Left ventricle myocardium inferior (tissue), 1 donor: ENCODE results near the gene LLPH. TPM values are rescaled to one million over a fixed set of nuclear protein-coding genes. Genes with fewer than 3 reads are reported as not detected.

Source experiments
- DNase-seq: peaks from one replicate; pipeline ENCODE4 v3.0.0-alpha.2; 2020
- H3K27ac ChIP-seq: fragments of 200-600 bp; replicated peaks from 2 replicates; pipeline ENCODE4 v1.8.0; 2021
- H3K27me3 ChIP-seq: fragments of 200-600 bp; 2 replicates; pipeline ENCODE4 v1.8.0; 2021; ENCODE audit warnings: low read depth
- H3K36me3 ChIP-seq: fragments of 200-600 bp; 2 replicates; pipeline ENCODE4 v1.8.0; 2021
- H3K4me1 ChIP-seq: fragments of 200-600 bp; 2 replicates; pipeline ENCODE4 v1.8.0; 2021
- H3K4me3 ChIP-seq: fragments of 200-600 bp; 2 replicates; pipeline ENCODE4 v1.8.0; 2021; ENCODE audit warnings: mild to moderate bottlenecking, moderate library complexity
- H3K9me3 ChIP-seq: fragments of 200-600 bp; replicated peaks from 2 replicates; pipeline ENCODE4 v1.8.0; 2021
- CTCF ChIP-seq: fragments of 200-600 bp; IDR thresholded peaks from 2 replicates; pipeline ENCODE4 v1.8.0; 2021; ENCODE audit warnings: antibody characterized with exemption, mild to moderate bottlenecking, borderline replicate concordance
- intact Hi-C: fragments of 100-400 bp; cut with micrococcal nuclease; formaldehyde crosslinking; loops from one replicate; pipeline ENCODE4 v1.11.0; 2022
- total RNA-seq: library from RNA; stranded (reverse); fragmentation: NEBNext Ultra II Directional; extraction: Animal tissue kit (Norgen Biotek cat#: 25700); gene quantifications from one replicate; pipeline ENCODE4 v1.2.1, GENCODE V29; 2021
- donor health status: DM: no; HTN: yes; CAD: no; lungs with severe emphysema.

LLPH gene
- total RNA-seq, 1 donor from 2014 or later: 22.1 TPM

GRCh38 chr12:66118240-66118891 is 12.2 kb downstream of the LLPH start:
- no peak for TF ChIP-seq CTCF
- Histone ChIP-seq H3K4me3 (no peak overlapping the region), H3K4me1 (no peaks in the 10 kb centered on the region), H3K36me3 (peaks cover 26% of the 10 kb centered on the region), H3K27me3 (no peaks in the 10 kb centered on the region), H3K9me3 (no peaks in the 10 kb centered on the region), H3K27ac (no peak overlapping the region)
- intact Hi-C loops: no loop called here
- DNase-seq: no peak

DNA sequence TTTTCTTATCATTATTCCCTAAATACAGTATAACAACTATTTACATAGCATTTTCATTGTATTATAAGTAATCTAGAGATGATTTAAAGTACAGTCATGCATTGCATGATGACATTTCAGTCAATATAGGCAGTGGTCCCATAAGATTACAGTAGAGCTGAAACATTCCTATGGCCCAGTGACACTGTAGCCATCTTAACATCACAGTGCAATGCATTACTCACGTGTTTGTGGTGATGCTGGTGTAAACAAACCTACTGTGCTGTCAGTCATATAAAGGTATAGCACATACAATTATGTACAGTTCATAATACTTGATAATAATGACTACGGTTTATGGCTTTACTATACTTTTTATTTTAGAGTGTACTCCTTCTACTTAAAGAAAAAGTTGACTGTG is 13.3 kb downstream of the LLPH start:
- intact Hi-C loops: no loop called here
- no peaks in the 10 kb centered on the region for H3K9me3 ChIP-seq
- TF ChIP-seq CTCF: no peak
- no peak overlapping the region for H3K27ac ChIP-seq
- H3K4me3 ChIP-seq: no peak overlapping the region
- H3K36me3 ChIP-seq: peaks cover 15% of the 10 kb centered on the region
- DNase-seq: no peak
- no peaks in the 10 kb centered on the region for H3K4me1 ChIP-seq
- H3K27me3 ChIP-seq: no peaks in the 10 kb centered on the region

DNA sequence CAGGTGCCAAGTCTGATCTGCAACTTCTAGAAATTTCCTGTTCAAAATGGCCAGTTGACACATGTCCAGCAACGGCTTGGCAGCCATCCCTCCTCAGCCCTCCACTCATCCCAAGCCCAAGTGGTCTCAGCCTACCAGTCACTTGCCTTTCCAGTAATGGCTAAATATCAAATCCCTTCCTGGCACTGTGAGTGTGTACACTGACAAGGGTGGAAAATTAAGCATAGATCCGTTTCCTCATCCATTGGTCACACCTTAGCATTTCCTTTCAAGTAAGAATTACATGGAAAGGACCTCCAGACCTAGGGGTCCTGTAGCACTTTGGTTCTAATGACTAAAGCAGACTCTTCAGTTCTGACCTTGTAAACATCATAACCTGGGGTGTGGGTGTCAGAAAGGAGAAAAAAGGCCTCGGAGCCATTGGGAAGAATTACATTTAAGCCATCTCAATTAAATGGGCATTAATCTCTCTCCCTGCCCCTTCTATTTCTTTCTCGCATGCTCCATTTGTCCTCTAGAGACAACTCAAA is 15.4 kb downstream of the LLPH start:
- Histone ChIP-seq H3K27me3 (no peaks in the 10 kb centered on the region), H3K36me3 (no peaks in the 10 kb centered on the region), H3K9me3 (no peaks in the 10 kb centered on the region), H3K4me1 (no peaks in the 10 kb centered on the region), H3K4me3 (no peak overlapping the region), H3K27ac (no peak overlapping the region)
- TF ChIP-seq CTCF: no peak
- DNase-seq: no peak
- intact Hi-C loops: no loop called here

- Histone ChIP-seq H3K36me3 (no peaks in the 10 kb centered on the region), H3K9me3 (no peaks in the 10 kb centered on the region), H3K4me1 (no peaks in the 10 kb centered on the region), H3K27ac (no peak overlapping the region), H3K27me3 (no peaks in the 10 kb centered on the region), H3K4me3 (no peak overlapping the region)
- DNase-seq: no peak
- no peak for TF ChIP-seq CTCF
- intact Hi-C loops: no loop called here
These were observed 17.1 kb downstream of the LLPH start for GRCh38 chr12:66113471-66113870.

DNA sequence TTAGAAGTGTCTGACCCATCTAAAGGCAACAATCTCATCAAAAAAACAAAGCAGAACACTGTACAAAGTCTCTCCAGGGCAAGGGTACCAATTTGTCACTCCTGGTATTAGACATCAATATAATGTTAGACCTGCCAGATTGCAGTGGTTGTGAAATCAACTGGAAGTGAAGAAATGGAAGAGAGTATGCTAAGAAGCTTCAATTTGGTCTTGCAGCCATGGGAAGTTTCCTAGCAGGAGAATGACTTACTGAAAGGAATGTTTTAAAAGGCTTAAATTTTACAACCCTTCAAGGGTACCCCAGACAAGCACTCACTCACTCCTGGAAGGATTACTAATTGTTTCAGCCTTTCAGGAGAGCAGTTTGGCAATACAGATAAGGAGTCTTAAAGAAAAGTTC is 18.9 kb downstream of the LLPH start:
- no peak for DNase-seq
- no peaks in the 10 kb centered on the region for H3K36me3 ChIP-seq
- H3K27ac ChIP-seq: no peak overlapping the region
- H3K4me3 ChIP-seq: no peak overlapping the region
- TF ChIP-seq CTCF: no peak
- intact Hi-C loops: no loop called here
- peaks cover 3% of the 10 kb centered on the region for H3K4me1 ChIP-seq
- H3K27me3 ChIP-seq: no peaks in the 10 kb centered on the region
- H3K9me3 ChIP-seq: no peaks in the 10 kb centered on the region
